Omental fat pad (tissue), 4 donors: ENCODE results near the gene ARHGEF37. TPM values are rescaled to one million over a fixed set of nuclear protein-coding genes. Genes with fewer than 3 reads are reported as not detected.

Experiments used
- ATAC-seq: fragments of 150-250 bp; one replicate; pipeline ENCODE4 v1.9.1; 2016; ENCODE audit warnings: mild to moderate bottlenecking, moderate library complexity; ENCODE audit not compliant: low FRiP score
- DNase-seq: peaks from one replicate; pipeline ENCODE4 v3.0.0-alpha.2; 2019; ENCODE audit warnings: low spot score
- CTCF ChIP-seq, 3 donors: fragments of 450-650 bp; IDR thresholded peaks; one replicate each; pipeline ENCODE4 v1.5.1; 2016 to 2017; ENCODE audit warnings: antibody characterized with exemption in 3 of 3, mild to moderate bottlenecking in 3 of 3, moderate library complexity in 2 of 3
- small RNA-seq: library from RNA; depleted of rRNA; stranded (forward); fragments of <200 nt; gene quantifications from one replicate; pipeline ENCODE3, GENCODE V24; 2016
- total RNA-seq, 4 donors: library from RNA; depleted of rRNA; stranded (reverse); fragments of >200 nt; gene quantifications; one replicate each; pipeline ENCODE4 v1.1.0, GENCODE V29; 2016

The ARHGEF37 gene
- total RNA-seq, 4 donors from 2014 or later: 3.1 to 8.5 (median 4.6) TPM

- no peak for DNase-seq
- no peak for ATAC-seq
- no peak for TF ChIP-seq CTCF (IDR thresholded peaks at IDR 0.05)
Observed at GRCh38 chr5:149681252-149681651, 100.0 kb downstream of the ARHGEF37 start.

GRCh38 chr5:149681922-149682321 lies 100.6 kb downstream of the ARHGEF37 start:
- ATAC-seq (no peak), DNase-seq (no peak)
- TF ChIP-seq CTCF (IDR thresholded peaks at IDR 0.05): no peak

- ATAC-seq (no peak), DNase-seq (no peak)
- no peak for TF ChIP-seq CTCF (IDR thresholded peaks at IDR 0.05)
Observed at GRCh38 chr5:149682532-149683075, 101.3 kb downstream of the ARHGEF37 start.

GRCh38 chr5:149683964-149684363 lies 102.7 kb downstream of the ARHGEF37 start:
- ATAC-seq (no peak), DNase-seq (no peak)
- no peak for TF ChIP-seq CTCF (IDR thresholded peaks at IDR 0.05)

GRCh38 chr5:149684371-149684770 lies 103.1 kb downstream of the ARHGEF37 start:
- DNase-seq (no peak), ATAC-seq (no peak)
- no peak for TF ChIP-seq CTCF (IDR thresholded peaks at IDR 0.05)

Small RNA genes lying within 50 kb of the gene (small RNA-seq; reads per million reads assigned to genes)
- gene RNU6-588P: not detected

Other genes starting within 250 kb of the ARHGEF37 start
- 10 to 100 TPM; 10.9 to 18.4 (median 15.9) TPM for gene GRPEL2, start 236.0 kb upstream of the ARHGEF37 start, total RNA-seq
- gene PCYOX1L, start 223.5 kb upstream of the ARHGEF37 start, total RNA-seq: 1 to 10 TPM; 2.3 to 3.9 (median 2.5) TPM
- 1 to 10 TPM in 1 of 4 donors, not detected in 3; 1.1 TPM for gene IL17B, start 202.2 kb upstream of the ARHGEF37 start, total RNA-seq
- gene CSNK1A1, start 30.1 kb upstream of the ARHGEF37 start, total RNA-seq: 100 to 1,000 TPM; 181 to 292 (median 209) TPM
- 10 to 100 TPM in 3 of 4 donors, 1 to 10 TPM in 1; 8.7 to 15.2 (median 12.1) TPM for gene PPARGC1B, start 148.8 kb downstream of the ARHGEF37 start, total RNA-seq